ENCODE data around the gene WNT7B. TPM values are rescaled to one million over a fixed set of nuclear protein-coding genes. Genes with fewer than 3 reads are reported as not detected.

Gene WNT7B
- total RNA-seq, 1 donor from 2014 or later: not detected

DNA sequence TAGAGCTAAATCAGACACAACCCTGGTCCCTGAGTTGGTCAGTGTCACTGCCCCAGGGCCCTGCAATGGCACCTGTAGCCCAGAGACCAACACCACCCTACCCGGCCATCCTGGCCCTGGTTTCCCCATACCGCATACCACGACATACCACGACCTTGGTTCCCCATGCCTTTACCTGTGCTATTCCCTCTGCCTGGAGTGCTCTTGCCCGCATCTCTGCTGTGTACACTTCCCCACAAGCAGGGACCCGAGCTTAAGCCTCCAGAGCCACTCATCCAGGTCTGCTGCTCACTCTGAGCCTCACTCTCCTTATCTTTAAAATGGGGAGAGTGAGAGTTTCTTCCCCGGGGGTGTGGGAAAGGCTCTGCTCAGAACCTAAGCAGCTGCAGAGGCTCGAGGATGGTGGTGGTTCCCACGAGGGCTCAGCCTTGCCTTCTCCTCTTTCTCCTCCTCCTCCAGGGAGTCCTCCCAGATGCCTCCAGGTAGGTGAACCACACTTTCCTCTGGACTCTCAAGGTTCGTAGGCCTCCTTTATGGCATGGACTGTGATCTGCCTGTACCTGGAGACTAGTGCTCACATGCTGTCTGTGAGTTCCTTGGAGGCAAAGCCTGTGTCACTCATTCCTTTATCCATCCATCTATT, 48.1 kb downstream of the WNT7B start:
- intact Hi-C loops (cut with micrococcal nuclease): no loop called here
- no peaks in the 10 kb centered on the region for H3K36me3 Mint-ChIP-seq (ENCODE audit: low read depth)
- H3K27me3 Mint-ChIP-seq (ENCODE audit: insufficient read depth): peaks cover 1% of the 10 kb centered on the region
- no peak overlapping the region for H3K27ac Mint-ChIP-seq
- H3K9me3 Mint-ChIP-seq: no peaks in the 10 kb centered on the region
- H3K4me1 Mint-ChIP-seq (ENCODE audit: low read depth): no peaks in the 10 kb centered on the region
- no peak overlapping the region for H3K4me3 Mint-ChIP-seq
- no peak for DNase-seq (ENCODE audit: low spot score)

DNA sequence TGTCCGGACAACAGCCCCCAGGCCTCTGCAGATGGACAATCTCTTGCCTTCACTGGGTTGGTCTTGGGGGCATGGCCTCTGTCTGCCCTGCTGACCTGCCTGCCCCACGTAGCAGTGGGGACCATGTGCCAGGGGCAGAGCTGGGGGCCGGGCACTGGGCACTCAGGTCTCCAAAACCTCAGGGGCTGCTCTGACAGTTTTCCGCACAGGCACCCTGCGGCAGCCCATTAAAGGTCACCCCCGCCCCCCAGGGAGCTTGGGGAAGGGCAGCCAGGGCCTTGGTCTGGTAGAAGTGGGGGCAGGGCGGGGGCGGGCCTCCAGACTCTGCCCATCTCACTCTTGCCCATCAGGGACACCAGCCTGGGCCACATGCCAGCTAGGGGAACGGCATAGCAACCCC, 49.9 kb downstream of the WNT7B start:
- no peak for DNase-seq (ENCODE audit: low spot score)
- no peaks in the 10 kb centered on the region for H3K27me3 Mint-ChIP-seq (ENCODE audit: insufficient read depth)
- no peak overlapping the region for H3K27ac Mint-ChIP-seq
- H3K4me3 Mint-ChIP-seq: no peak overlapping the region
- H3K9me3 Mint-ChIP-seq: no peaks in the 10 kb centered on the region
- no peaks in the 10 kb centered on the region for H3K36me3 Mint-ChIP-seq (ENCODE audit: low read depth)
- intact Hi-C loops (cut with micrococcal nuclease): no loop called here
- H3K4me1 Mint-ChIP-seq (ENCODE audit: low read depth): no peaks in the 10 kb centered on the region

DNA sequence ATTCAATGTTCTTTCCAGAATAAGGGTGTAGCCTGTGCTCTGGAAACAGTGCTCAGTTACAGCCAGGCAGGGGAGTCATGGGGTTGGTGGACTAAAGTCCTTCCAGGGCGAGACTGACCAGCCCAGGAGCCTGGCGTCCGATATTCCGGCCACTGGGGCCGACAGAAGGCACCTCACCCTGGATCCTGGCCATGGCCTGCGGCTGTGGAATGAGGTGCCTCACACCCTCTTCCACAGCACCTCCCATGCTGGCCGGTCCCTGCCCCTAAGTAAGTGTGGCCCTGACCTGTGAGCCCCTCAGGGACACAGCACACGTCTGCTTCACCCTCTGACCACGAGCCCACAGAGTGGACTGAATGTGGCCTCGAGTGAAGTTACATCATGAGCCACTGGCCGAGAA, 50.5 kb downstream of the WNT7B start:
- Mint-ChIP-seq H3K27me3 (ENCODE audit: insufficient read depth) (no peaks in the 10 kb centered on the region), H3K9me3 (no peaks in the 10 kb centered on the region), H3K4me3 (no peak overlapping the region), H3K27ac (no peak overlapping the region), H3K36me3 (ENCODE audit: low read depth) (no peaks in the 10 kb centered on the region), H3K4me1 (ENCODE audit: low read depth) (no peaks in the 10 kb centered on the region)
- intact Hi-C loops (cut with micrococcal nuclease): no loop called here
- DNase-seq (ENCODE audit: low spot score): no peak

DNA sequence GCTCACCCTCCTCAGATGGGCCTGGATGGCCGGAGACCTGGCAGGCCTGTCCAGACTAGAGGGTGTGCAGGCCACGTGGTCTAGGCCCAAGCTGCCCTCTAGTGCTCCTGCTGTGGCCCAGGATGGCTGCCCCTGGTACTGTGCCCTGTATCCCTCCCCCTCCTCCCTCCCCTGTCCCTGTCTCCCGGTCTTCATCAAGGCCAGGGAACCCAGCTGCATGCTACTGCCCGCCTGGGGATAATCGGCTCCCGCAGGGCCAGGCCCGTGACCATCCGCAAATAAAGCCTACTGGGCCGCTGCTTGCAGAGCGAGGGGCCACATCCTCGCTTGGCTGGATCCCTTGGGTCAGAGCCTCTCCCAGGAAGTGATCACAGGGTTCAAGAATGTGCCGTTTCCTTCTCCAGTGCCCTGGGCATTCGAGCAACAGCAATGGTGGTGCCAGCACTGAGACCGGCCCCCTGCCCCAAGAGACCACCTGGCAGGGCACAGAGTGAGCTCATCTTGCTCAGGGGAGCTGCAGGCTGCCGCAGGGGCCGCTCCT, 51.1 kb downstream of the WNT7B start:
- intact Hi-C loops (cut with micrococcal nuclease): no loop called here
- H3K4me1 Mint-ChIP-seq (ENCODE audit: low read depth): no peaks in the 10 kb centered on the region
- H3K9me3 Mint-ChIP-seq: no peaks in the 10 kb centered on the region
- no peak overlapping the region for H3K4me3 Mint-ChIP-seq
- no peak for DNase-seq (ENCODE audit: low spot score)
- H3K27ac Mint-ChIP-seq: no peak overlapping the region
- no peaks in the 10 kb centered on the region for H3K27me3 Mint-ChIP-seq (ENCODE audit: insufficient read depth)
- H3K36me3 Mint-ChIP-seq (ENCODE audit: low read depth): no peaks in the 10 kb centered on the region

DNA sequence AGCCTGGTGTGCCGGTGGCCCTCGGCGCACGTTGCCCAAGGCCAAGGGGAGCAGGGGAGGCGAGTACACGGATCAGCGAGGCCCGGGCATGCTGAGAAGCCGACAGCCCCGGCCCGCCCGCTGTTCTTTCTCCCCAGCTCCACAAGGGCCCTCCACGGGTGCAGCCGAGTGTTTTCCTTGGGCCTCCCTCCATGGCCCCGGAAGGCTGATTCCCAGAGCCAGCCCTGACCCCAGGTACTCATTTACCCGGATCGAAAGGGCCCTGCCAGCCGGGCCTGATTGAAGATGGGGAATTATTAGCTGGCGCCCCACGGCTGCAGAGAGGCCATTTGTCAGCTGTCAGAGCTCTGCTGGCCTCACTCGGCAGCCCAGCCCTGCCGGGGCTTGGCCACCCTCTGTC, 53.1 kb downstream of the WNT7B start:
- no peak overlapping the region for H3K4me3 Mint-ChIP-seq
- no peaks in the 10 kb centered on the region for H3K27me3 Mint-ChIP-seq (ENCODE audit: insufficient read depth)
- H3K36me3 Mint-ChIP-seq (ENCODE audit: low read depth): no peaks in the 10 kb centered on the region
- intact Hi-C loops (cut with micrococcal nuclease): no loop called here
- H3K9me3 Mint-ChIP-seq: no peaks in the 10 kb centered on the region
- H3K4me1 Mint-ChIP-seq (ENCODE audit: low read depth): no peaks in the 10 kb centered on the region
- H3K27ac Mint-ChIP-seq: no peak overlapping the region
- DNase-seq (ENCODE audit: low spot score): no peak

DNA sequence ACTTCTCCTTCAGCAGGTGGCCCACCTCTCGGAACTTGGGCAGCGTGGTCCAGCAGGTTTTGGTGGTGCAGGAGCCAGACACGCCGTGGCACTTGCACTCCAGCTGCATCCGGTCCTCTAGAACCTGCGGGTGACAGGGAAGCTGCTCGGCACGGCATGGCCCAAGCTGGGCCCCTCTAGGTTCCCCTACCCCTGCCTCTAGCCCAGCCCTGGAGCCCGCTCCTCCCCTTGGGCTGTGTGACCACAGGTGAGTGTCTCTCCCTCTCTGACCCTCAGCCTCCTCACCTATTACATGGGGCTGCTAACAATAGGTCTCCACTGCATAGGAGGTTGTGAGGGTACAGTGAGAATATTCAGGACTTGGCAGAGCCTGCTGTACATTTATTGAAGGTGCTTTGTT, 53.8 kb downstream of the WNT7B start:
- H3K27me3 Mint-ChIP-seq (ENCODE audit: insufficient read depth): no peaks in the 10 kb centered on the region
- no peak overlapping the region for H3K27ac Mint-ChIP-seq
- DNase-seq (ENCODE audit: low spot score): no peak
- no peaks in the 10 kb centered on the region for H3K9me3 Mint-ChIP-seq
- H3K36me3 Mint-ChIP-seq (ENCODE audit: low read depth): no peaks in the 10 kb centered on the region
- no peak overlapping the region for H3K4me3 Mint-ChIP-seq
- no peaks in the 10 kb centered on the region for H3K4me1 Mint-ChIP-seq (ENCODE audit: low read depth)
- intact Hi-C loops (cut with micrococcal nuclease): no loop called here

DNA sequence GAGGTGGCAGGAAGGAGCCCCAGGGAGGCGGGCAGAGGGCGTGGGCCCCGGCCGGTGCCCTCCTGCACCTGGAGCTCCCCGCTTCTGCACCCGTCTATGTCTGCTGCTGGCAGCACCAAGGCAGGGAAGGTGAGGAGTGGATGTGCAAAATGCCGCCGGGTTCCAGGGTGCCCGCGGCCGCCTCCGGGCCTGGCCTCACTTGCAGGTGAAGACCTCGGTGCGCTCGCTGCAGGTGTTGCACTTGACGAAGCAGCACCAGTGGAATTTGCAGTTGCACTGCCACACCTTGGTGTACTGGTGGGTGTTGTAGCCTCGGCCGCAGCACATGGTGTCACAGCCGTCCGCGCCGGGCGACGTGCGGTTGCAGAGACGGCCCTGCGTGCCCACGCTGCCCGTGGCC, 54.3 kb downstream of the WNT7B start:
- no peak overlapping the region for H3K4me3 Mint-ChIP-seq
- intact Hi-C loops (cut with micrococcal nuclease): no loop called here
- H3K4me1 Mint-ChIP-seq (ENCODE audit: low read depth): no peaks in the 10 kb centered on the region
- no peak overlapping the region for H3K27ac Mint-ChIP-seq
- no peaks in the 10 kb centered on the region for H3K36me3 Mint-ChIP-seq (ENCODE audit: low read depth)
- no peak for DNase-seq (ENCODE audit: low spot score)
- no peaks in the 10 kb centered on the region for H3K27me3 Mint-ChIP-seq (ENCODE audit: insufficient read depth)
- no peaks in the 10 kb centered on the region for H3K9me3 Mint-ChIP-seq

DNA sequence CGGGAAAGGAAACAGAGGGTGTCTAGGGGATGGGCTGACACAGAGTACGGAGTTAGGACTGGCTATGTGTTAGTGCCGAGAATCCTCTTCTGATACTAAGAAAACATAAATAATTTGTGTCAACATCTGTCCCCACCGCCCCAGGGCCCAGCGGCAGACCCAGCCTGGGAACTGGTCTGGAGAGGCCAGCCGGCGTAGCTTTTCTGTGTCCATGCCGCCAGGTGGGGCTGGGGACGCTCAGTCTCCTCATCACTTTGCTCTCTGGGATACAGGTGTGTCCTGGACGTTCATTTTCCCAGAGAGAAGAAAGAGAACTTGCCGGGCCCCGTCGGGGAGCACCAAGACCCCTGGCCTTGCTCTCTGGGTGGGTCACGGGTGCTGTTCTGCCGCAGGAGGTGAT, 54.7 kb downstream of the WNT7B start:
- no peaks in the 10 kb centered on the region for H3K9me3 Mint-ChIP-seq
- no peak overlapping the region for H3K27ac Mint-ChIP-seq
- H3K4me3 Mint-ChIP-seq: no peak overlapping the region
- H3K27me3 Mint-ChIP-seq (ENCODE audit: insufficient read depth): no peaks in the 10 kb centered on the region
- DNase-seq (ENCODE audit: low spot score): no peak
- H3K4me1 Mint-ChIP-seq (ENCODE audit: low read depth): no peaks in the 10 kb centered on the region
- no peaks in the 10 kb centered on the region for H3K36me3 Mint-ChIP-seq (ENCODE audit: low read depth)
- intact Hi-C loops (cut with micrococcal nuclease): no loop called here

DNA sequence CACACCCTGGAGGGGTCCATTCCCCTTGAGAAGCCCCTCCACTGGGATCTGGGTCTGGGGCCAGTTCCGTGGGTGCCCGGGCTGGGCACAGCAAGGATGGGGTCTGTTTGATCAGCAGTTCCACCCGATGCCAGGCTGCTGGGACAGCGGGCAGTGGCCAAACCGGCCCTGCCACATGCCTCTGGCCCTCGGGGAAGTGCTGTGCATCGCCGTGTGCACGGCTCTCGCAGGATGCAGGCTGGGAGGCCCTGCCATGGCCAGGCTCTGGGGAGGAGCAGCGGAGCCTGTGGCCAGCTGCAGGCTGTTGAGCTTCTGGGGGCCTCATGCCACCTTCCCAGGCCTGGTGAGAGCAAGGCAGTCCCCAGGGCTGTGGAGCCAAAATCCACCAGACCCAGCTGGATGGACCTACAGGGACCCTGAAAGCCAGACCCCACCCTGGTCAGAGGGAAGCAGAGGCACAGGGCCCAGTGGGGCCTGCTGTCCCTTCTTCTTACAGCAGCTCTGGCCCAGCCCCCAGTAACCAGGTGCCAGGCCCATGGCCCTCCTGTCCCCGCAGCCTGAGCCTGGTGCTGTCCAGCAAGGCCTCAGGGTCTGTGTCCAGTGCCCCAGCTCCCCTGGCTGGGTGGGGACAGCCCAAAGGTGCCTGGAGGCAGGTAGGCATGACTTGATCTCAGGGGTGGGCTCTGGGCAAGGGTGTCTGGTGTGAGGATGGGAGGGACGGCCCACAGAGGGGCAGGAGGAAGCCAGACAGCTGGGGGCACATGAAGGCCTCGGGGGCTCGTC, 57.3 kb downstream of the WNT7B start:
- no peaks in the 10 kb centered on the region for H3K36me3 Mint-ChIP-seq (ENCODE audit: low read depth)
- H3K4me3 Mint-ChIP-seq: no peak overlapping the region
- DNase-seq (ENCODE audit: low spot score): no peak
- no peaks in the 10 kb centered on the region for H3K27me3 Mint-ChIP-seq (ENCODE audit: insufficient read depth)
- intact Hi-C loops (cut with micrococcal nuclease): no loop called here
- no peaks in the 10 kb centered on the region for H3K4me1 Mint-ChIP-seq (ENCODE audit: low read depth)
- no peaks in the 10 kb centered on the region for H3K9me3 Mint-ChIP-seq
- H3K27ac Mint-ChIP-seq: no peak overlapping the region

DNA sequence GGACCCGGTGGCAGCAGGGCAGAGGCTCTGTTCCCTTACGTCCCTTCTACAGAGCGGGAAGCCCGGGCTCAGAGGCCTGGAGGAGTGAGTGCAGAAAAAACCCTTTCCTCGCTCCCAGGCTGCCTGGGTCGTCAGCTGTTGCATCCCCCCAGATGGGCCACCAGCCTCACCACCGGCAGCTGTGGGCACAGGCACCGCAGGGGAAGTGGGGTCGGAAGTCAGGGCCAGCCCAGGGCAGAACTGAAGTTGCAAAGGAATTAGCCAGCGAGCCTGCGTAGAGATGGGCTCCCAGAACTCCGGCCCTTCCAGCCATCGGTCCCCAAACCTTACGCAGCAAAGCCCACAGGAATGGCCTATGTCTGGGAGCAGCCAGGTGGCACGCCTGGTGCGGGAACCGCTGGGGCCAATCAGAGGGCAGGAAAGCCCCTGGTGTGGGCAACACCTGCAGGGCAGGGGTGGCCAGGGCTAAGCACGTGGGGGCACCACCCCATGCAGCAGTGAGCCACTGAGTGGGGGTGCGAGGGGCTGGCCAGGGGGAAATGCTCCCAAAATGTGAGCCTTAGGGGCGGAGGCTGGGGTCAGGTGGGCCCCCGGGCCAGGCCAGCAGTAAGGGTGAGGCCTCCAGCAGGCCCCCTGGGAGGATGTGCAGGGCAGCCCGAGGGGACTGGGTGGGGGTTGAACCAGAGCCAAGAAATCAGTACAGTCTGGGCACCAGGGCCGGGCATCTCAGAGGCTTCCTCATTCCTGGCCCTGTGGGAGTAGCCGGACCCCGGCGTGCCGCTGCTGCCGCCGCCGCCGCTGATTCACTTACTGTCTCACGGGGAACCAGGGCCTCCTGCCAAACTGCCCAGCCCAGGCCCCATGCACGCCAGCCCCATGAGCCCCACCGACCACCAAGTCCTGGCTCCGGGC, 58.2 kb downstream of the WNT7B start:
- DNase-seq (ENCODE audit: low spot score): no peak
- no peaks in the 10 kb centered on the region for H3K4me1 Mint-ChIP-seq (ENCODE audit: low read depth)
- H3K27me3 Mint-ChIP-seq (ENCODE audit: insufficient read depth): no peaks in the 10 kb centered on the region
- intact Hi-C loops (cut with micrococcal nuclease): no loop called here
- no peaks in the 10 kb centered on the region for H3K36me3 Mint-ChIP-seq (ENCODE audit: low read depth)
- H3K27ac Mint-ChIP-seq: no peak overlapping the region
- no peak overlapping the region for H3K4me3 Mint-ChIP-seq
- peaks cover 4% of the 10 kb centered on the region for H3K9me3 Mint-ChIP-seq

DNA sequence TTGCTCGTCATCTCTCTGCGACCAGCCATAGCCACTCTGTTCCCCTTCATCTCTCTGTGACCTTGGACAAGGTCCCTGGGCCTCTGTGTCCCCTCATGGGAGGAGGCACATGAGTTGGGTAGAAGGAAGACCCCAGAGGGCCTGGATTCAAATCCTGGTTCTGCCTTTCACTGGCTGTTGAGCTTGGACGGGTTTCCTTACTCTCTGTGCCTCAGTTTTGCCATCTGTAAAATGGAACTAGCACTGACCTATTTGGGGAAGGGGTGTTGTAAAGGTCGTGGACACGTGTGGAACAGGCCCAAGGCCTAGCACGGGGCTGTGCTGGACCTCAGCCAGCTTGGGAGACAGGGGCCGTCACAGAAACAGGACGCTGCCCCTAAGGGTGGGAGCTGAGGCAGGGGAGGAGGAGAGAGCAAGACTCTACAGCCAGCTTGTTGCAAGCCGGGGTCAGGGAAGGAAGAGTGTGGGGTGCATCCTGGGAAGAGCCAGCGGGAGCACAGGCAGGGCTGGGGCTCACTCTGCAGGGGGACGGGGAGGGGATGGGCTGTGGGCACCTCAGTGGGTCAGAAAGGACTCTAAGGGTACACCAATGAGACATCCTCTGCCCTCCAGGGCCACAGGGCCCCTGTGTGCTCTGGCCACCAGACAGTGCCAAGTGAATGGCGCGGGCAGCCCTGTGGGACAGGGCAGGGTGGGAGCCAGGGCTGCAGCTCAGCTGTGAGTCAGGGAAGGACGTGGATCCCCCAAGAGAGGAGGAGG, 59.1 kb downstream of the WNT7B start:
- no peak for DNase-seq (ENCODE audit: low spot score)
- no peak overlapping the region for H3K4me3 Mint-ChIP-seq
- peaks cover 4% of the 10 kb centered on the region for H3K9me3 Mint-ChIP-seq
- H3K27ac Mint-ChIP-seq: no peak overlapping the region
- no peaks in the 10 kb centered on the region for H3K27me3 Mint-ChIP-seq (ENCODE audit: insufficient read depth)
- no peaks in the 10 kb centered on the region for H3K4me1 Mint-ChIP-seq (ENCODE audit: low read depth)
- no peaks in the 10 kb centered on the region for H3K36me3 Mint-ChIP-seq (ENCODE audit: low read depth)
- intact Hi-C loops (cut with micrococcal nuclease): no loop called here

DNA sequence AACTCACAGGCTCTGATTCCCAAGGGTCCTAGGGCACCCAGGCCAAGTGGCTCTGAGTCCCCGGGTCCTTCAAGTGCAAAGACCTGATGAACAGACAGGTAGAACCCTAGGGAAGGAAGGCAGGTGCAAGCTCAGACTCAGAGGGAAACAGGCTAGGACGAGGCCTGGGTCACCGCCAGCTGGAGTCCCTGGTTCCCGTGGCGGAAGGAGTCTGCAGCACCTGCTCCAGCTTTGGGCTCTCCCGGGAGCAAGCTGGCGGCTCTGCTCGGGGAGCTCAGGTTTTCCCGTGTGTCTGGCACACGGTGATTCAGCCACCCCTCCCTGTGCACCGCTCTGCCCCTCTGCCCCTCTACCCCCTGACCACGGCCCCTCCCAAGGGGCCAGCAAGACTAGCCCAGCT, 59.8 kb downstream of the WNT7B start:
- Mint-ChIP-seq H3K4me1 (ENCODE audit: low read depth) (no peaks in the 10 kb centered on the region), H3K9me3 (peaks cover 4% of the 10 kb centered on the region), H3K27ac (no peak overlapping the region), H3K36me3 (ENCODE audit: low read depth) (no peaks in the 10 kb centered on the region), H3K4me3 (no peak overlapping the region), H3K27me3 (ENCODE audit: insufficient read depth) (no peaks in the 10 kb centered on the region)
- no peak for DNase-seq (ENCODE audit: low spot score)
- intact Hi-C loops (cut with micrococcal nuclease): no loop called here

Data from activated T-helper 1 cell treated with anti-CD3 and anti-CD28 coated beads, Interleukin-12 subunit alpha, Interleukin-12 subunit beta, Interleukin-2, Interleukin-4 antibody, amounts not matched to agents 30 ng/mL and 10 ng/mL and 1 ng/mL, durations not matched to agents 14 hours and 24 hours and 36 hours (primary cell).